ENCODE results near the gene GREB1L. TPM values are rescaled to one million over a fixed set of nuclear protein-coding genes. Genes with fewer than 3 reads are reported as not detected.

GREB1L gene
- total and polyA plus RNA-seq, 10 of the 15 experiments (the other 5 are each of a cell fraction or from before 2014, with no cell fraction given): under 0.01 to 0.11 (median 0.03) TPM; not detected in 1

- BruUV-seq (replicated peaks): no TSS peak
- TF ChIP-seq SIN3A (IDR thresholded peaks at IDR 0.05; ENCODE audit: low read depth, low read length) (no peak), JUND (IDR thresholded peaks at IDR 0.05; ENCODE audit: low read depth, low read length) (no peak), FOXK2 (IDR thresholded peaks at IDR 0.05) (no peak), NR2F1 (conservative IDR thresholded peaks at IDR 0.05) (no peak), SP1 (IDR thresholded peaks at IDR 0.05; ENCODE audit: low read depth, low read length) (no peak), E2F8 (IDR thresholded peaks at IDR 0.05; ENCODE audit: low read depth, partially characterized antibody) (no peak)
- Histone ChIP-seq H3K79me2 (ENCODE audit: control insufficient read depth, insufficient read depth, low read length) (no peaks in the 10 kb centered on the region), H4K20me1 (ENCODE audit: control insufficient read depth, insufficient read depth) (no peaks in the 10 kb centered on the region), H3K4me3 (no peak overlapping the region), H3K9ac (ENCODE audit: control insufficient read depth, insufficient read depth, low read length) (no peak overlapping the region), H3K4me1 (ENCODE audit: control insufficient read depth, insufficient read depth, low read length) (no peaks in the 10 kb centered on the region), H3K4me2 (ENCODE audit: control insufficient read depth, insufficient read depth) (no peak overlapping the region), H3K36me3 (ENCODE audit: control insufficient read depth in 2 of 2, insufficient read depth in 2 of 2, low read length in 1 of 2) (no peaks in the 10 kb centered on the region), H3K27me3 (replicated peaks in 1 of 2; ENCODE audit: control insufficient read depth in 2 of 2, insufficient read depth in 2 of 2, low read length in 1 of 2) (no peaks in the 10 kb centered on the region; a peak in 2 of 4 replicates), H3K9me3 (replicated peaks; ENCODE audit: control insufficient read depth, insufficient read depth, low read length) (no peaks in the 10 kb centered on the region), H2AFZ (ENCODE audit: control insufficient read depth, low read depth, low read length) (no peak overlapping the region), H3K27ac (ENCODE audit: control insufficient read depth, insufficient read depth) (no peak overlapping the region)
- ChIA-PET RAD21 (ENCODE audit: unreplicated experiment) (interaction anchor here (0.6 kb wide), 1 partner anchor 517 kb away, joined by 6 read pairs; no protein-coding TSS in a partner anchor), CTCF (interaction anchor here (1.0 kb wide), 1 partner anchor 36 kb away, joined by 4 read pairs; no protein-coding TSS in a partner anchor), SMC1A (ENCODE audit: uncharacterized antibody, unreplicated experiment) (interaction anchor here (0.6 kb wide), 1 partner anchor 25 kb away, joined by 3 read pairs; no protein-coding TSS in a partner anchor), POLR2A (no interaction called here)
- DNase-seq (ENCODE audit: low read depth, low spot score) (no peak), ATAC-seq (no peak), FAIRE-seq (no peak)
- 46% methylated on average over 3 of the region's 3 CpGs for WGBS (ENCODE audit: insufficient coverage, insufficient replicate concordance, low lambda C conversion rate, missing lambda C conversion rate)
- intact Hi-C loops (cut with micrococcal nuclease; ENCODE audit: unreplicated experiment) (no loop called here), in situ Hi-C loops (cut with MboI) (no loop called here)
Measured at GRCh38 chr18:21408681-21409080, 166.6 kb downstream of the GREB1L start.

Measured in GM12878 (cell line).